HepG2 (cell line): ENCODE measurements around the gene MUTYH. TPM values are rescaled to one million over a fixed set of nuclear protein-coding genes. Genes with fewer than 3 reads are reported as not detected.

Source experiments
- ATAC-seq: fragments of 200-7000 bp; cut with Tn5 transposase; 3 replicates; pipeline ENCODE4 v1.9.1; 2020; ENCODE audit warnings: mild to moderate bottlenecking, moderate library complexity
- BruUV-seq: library from RNA; stranded (reverse); fragments of 400-500 nt; replicated peaks from 2 replicates; lab custom pipeline; 2021; lab: Mats Ljungman, UMichigan
- CTCF ChIA-PET: fragments of 300-600 bp; formaldehyde crosslinking; extraction: SDS; loops from one replicate; lab custom pipeline; 2021; ENCODE audit warnings: low total read pairs, inconsistent platforms, low intra/inter-chr PET ratio; lab: Yijun Ruan, JAX
- POLR2A ChIA-PET: fragments of 350-600 bp; sonication (Branson Sonifier 250); formaldehyde crosslinking; loops from one replicate; lab custom pipeline; 2020; ENCODE audit warnings: antibody characterized with exemption, inconsistent platforms; lab: Yijun Ruan, JAX
- DNase-seq: peaks from one replicate; pipeline ENCODE4 v3.0.0-alpha.2; 2015; ENCODE audit warnings: low spot score
- FAIRE-seq: peaks from 3 replicates; lab custom pipeline; 2011; peaks lifted over from hg19 to GRCh38; lab: Jason Lieb, UNC
- H2AFZ ChIP-seq: one replicate; pipeline ENCODE4 v1.6.1; 2011; ENCODE audit warnings: low read length, inconsistent platforms
- H3K27ac ChIP-seq: fragments of 300-600 bp; 3 replicates; pipeline ENCODE4 v1.8.0; 2011; ENCODE audit warnings: mixed run types, mild to moderate bottlenecking, mixed read lengths, low read length, inconsistent platforms; ENCODE audit not compliant: insufficient read depth; ENCODE audit errors: extremely low read length
- H3K27me3 ChIP-seq, 2 experiments: fragments of 200-600 bp in 1 of 2; 2 replicates in 1 of 2; 3 replicates in 1 of 2; pipeline versions ENCODE4 v1.6.0 to v1.8.0; 2011; ENCODE audit warnings: low read length in 2 of 2, mild to moderate bottlenecking in 2 of 2, moderate library complexity in 2 of 2, inconsistent platforms in 1 of 2; ENCODE audit not compliant: insufficient read depth in 2 of 2, control insufficient read depth in 1 of 2
- H3K36me3 ChIP-seq, 2 experiments: fragments of 200-600 bp in 1 of 2; replicated peaks in 1 of 2; 2 replicates in 1 of 2; 3 replicates in 1 of 2; pipeline versions ENCODE4 v1.5.1 to v1.8.0; 2011; ENCODE audit warnings: low read length in 2 of 2, inconsistent platforms in 1 of 2; ENCODE audit not compliant: insufficient read depth in 2 of 2, control insufficient read depth in 1 of 2
- H3K4me1 ChIP-seq: 2 replicates; pipeline ENCODE4 v1.5.1; 2012; ENCODE audit warnings: low read length, inconsistent platforms; ENCODE audit not compliant: insufficient read depth
- H3K4me2 ChIP-seq: 2 replicates; pipeline ENCODE4 v1.6.0; 2011; ENCODE audit warnings: low read depth, low read length, inconsistent platforms
- H3K4me3 ChIP-seq, 3 experiments: fragments of 200-600 bp in 1 of 3; sonication (generic), shearing (Covaris generic) in 1 of 3; replicated peaks in 1 of 3; 2 replicates each; pipeline ENCODE4 v1.5.1; 2011 to 2016; ENCODE audit warnings: low read length in 3 of 3, inconsistent platforms in 2 of 3, low read depth in 2 of 3, mild to moderate bottlenecking in 2 of 3, control low read depth in 1 of 3, mixed read lengths in 1 of 3; ENCODE audit not compliant: insufficient read depth in 1 of 3
- H3K79me2 ChIP-seq: one replicate; pipeline ENCODE4 v1.6.1; 2011; ENCODE audit warnings: low read length, inconsistent platforms; ENCODE audit not compliant: insufficient read depth
- H3K9ac ChIP-seq: 2 replicates; pipeline ENCODE4 v1.6.0; 2011; ENCODE audit warnings: mild to moderate bottlenecking, low read depth, low read length, inconsistent platforms; ENCODE audit not compliant: insufficient read depth
- H3K9me3 ChIP-seq: 2 replicates; pipeline ENCODE4 v1.5.1; 2012; ENCODE audit warnings: mild to moderate bottlenecking, low read length
- H4K20me1 ChIP-seq: 2 replicates; pipeline ENCODE4 v1.6.0; 2011; ENCODE audit warnings: inconsistent platforms, mild to moderate bottlenecking, low read length, moderate library complexity; ENCODE audit not compliant: insufficient read depth
- ATF2 ChIP-seq: sonication (generic); formaldehyde crosslinking; IDR thresholded peaks from 2 replicates; pipeline ENCODE4 v1.4.0; 2020; ENCODE audit warnings: missing genetic modification reagents
- FOSL2 ChIP-seq: sonication (generic); formaldehyde crosslinking; IDR thresholded peaks from 2 replicates; pipeline ENCODE4 v1.4.0; 2020; ENCODE audit warnings: missing genetic modification reagents
- FOXA3 ChIP-seq: IDR thresholded peaks from 2 replicates; pipeline ENCODE4 v1.6.1; 2016; ENCODE audit warnings: missing genetic modification reagents, missing compliant biosample characterization
- FOXO1 ChIP-seq: sonication (generic); formaldehyde crosslinking; IDR thresholded peaks from 2 replicates; pipeline ENCODE4 v1.4.0; 2020; ENCODE audit warnings: missing genetic modification reagents
- HDAC2 ChIP-seq: sonication (generic); formaldehyde crosslinking; IDR thresholded peaks from 2 replicates; pipeline ENCODE4 v1.4.0; 2020; ENCODE audit warnings: missing genetic modification reagents
- HMG20A ChIP-seq: IDR thresholded peaks from 2 replicates; pipeline ENCODE4 v1.6.1; 2016; ENCODE audit warnings: borderline replicate concordance
- HNF4A ChIP-seq: sonication (generic); formaldehyde crosslinking; IDR thresholded peaks from 2 replicates; pipeline ENCODE4 v1.4.0; 2020; ENCODE audit warnings: missing genetic modification reagents
- LRRFIP1 ChIP-seq: sonication (generic); formaldehyde crosslinking; conservative IDR thresholded peaks from 2 replicates; pipeline ENCODE4 v1.4.0; 2020; ENCODE audit warnings: missing genetic modification reagents
- NCOA2 ChIP-seq: sonication (generic); formaldehyde crosslinking; IDR thresholded peaks from 2 replicates; pipeline ENCODE4 v1.8.0; 2022; ENCODE audit warnings: inconsistent platforms
- NCOR1 ChIP-seq: fragments of 200-600 bp; sonication (generic); IDR thresholded peaks from 2 replicates; pipeline ENCODE4 v1.7.0; 2017; ENCODE audit warnings: antibody characterized with exemption, low read length, borderline replicate concordance
- NFIB ChIP-seq: sonication (generic); formaldehyde crosslinking; IDR thresholded peaks from 2 replicates; pipeline ENCODE4 v1.9.0; 2021; ENCODE audit warnings: missing genetic modification reagents, mild to moderate bottlenecking, borderline replicate concordance
- NR2F2 ChIP-seq: IDR thresholded peaks from 2 replicates; pipeline ENCODE4 v1.6.1; 2012; ENCODE audit warnings: low read depth, inconsistent platforms, borderline replicate concordance
- POGZ ChIP-seq: sonication (generic); formaldehyde crosslinking; IDR thresholded peaks from 2 replicates; pipeline ENCODE4 v1.4.0; 2020; ENCODE audit warnings: mild to moderate bottlenecking, missing genetic modification reagents
- SMAD3 ChIP-seq: sonication (generic); formaldehyde crosslinking; IDR thresholded peaks from 2 replicates; pipeline ENCODE4 v1.4.0; 2020; ENCODE audit warnings: missing genetic modification reagents
- TEAD3 ChIP-seq: optimal IDR thresholded peaks from 2 replicates; pipeline ENCODE3; 2016; ENCODE audit warnings: borderline replicate concordance
- ZFY ChIP-seq: sonication (generic); formaldehyde crosslinking; IDR thresholded peaks from 2 replicates; pipeline ENCODE4 v1.4.0; 2020; ENCODE audit warnings: missing genetic modification reagents
- ZMYM2 ChIP-seq: sonication (generic); formaldehyde crosslinking; IDR thresholded peaks from 2 replicates; pipeline ENCODE4 v1.8.0; 2022; ENCODE audit warnings: mild to moderate bottlenecking, missing genetic modification reagents
- ZMYM4 ChIP-seq: sonication (generic); formaldehyde crosslinking; IDR thresholded peaks from 2 replicates; pipeline ENCODE4 v1.8.1; 2023; ENCODE audit warnings: mild to moderate bottlenecking, missing genetic modification reagents
- ZNF280D ChIP-seq: sonication (generic); formaldehyde crosslinking; IDR thresholded peaks from 2 replicates; pipeline ENCODE4 v1.5.1; 2020; ENCODE audit warnings: mild to moderate bottlenecking, missing genetic modification reagents
- ZNF792 ChIP-seq: IDR thresholded peaks from 2 replicates; pipeline ENCODE4 v1.6.1; 2016
- WGBS: methylation state at CpG from one replicate; pipeline ENCODE4 v1.1.6; 2017; ENCODE audit warnings: low lambda C conversion rate; 5-methylcytosine and 5-hydroxymethylcytosine counted together
- in situ Hi-C: cut with HindIII; loops from 2 replicates; pipeline ENCODE4 v1.10.0; 2017; ENCODE audit warnings: low pct_unique_long_range_greater_than_20kb; ENCODE audit not compliant: extremely low pct_ligation_motif_present
- intact Hi-C: fragments of 100-400 bp; cut with micrococcal nuclease; formaldehyde crosslinking; loops from one replicate; pipeline ENCODE4 v1.10.0; 2022; ENCODE audit not compliant: unreplicated experiment
- polyA plus RNA-seq, 8 experiments: library from polyadenylated mRNA; depleted of rRNA in 3 of 8; stranded (reverse) in 7 of 8; unstranded in 1 of 8; fragments of >200 nt; fragmentation: Illumina TruSeq in 4 of 8; extraction: Trizol in 4 of 8; gene quantifications; 2 replicates each; pipeline versions ENCODE4 v1.2.1 to v1.2.3, GENCODE V29; 2011 to 2016; ENCODE audit warnings: low read depth in 4 of 8, missing spikeins in 1 of 8, mixed read lengths in 1 of 8; ENCODE audit not compliant: insufficient read depth in 1 of 8
- total RNA-seq, 5 experiments: library from RNA; depleted of rRNA; stranded (reverse); fragments of >200 nt; fragmentation: Illumina TruSeq; extraction: Trizol; gene quantifications; 2 replicates each; pipeline ENCODE4 v1.2.3, GENCODE V29; 2016; ENCODE audit warnings: low read depth in 1 of 5

The MUTYH gene
- total and polyA plus RNA-seq, 2 of the 13 experiments (the other 11 are each of a cell fraction or from before 2014, with no cell fraction given) = 16.3 to 17.1 TPM

- peak overlapping the region in 1 of 3 experiments; percentile 29; a peak in 1 of 6 replicates for H3K4me3 ChIP-seq
- peaks cover 55% of the 10 kb centered on the region for H3K4me1 ChIP-seq
- H3K9me3 ChIP-seq = no peaks in the 10 kb centered on the region
- no TSS peak for BruUV-seq
- no peaks in the 10 kb centered on the region; a peak in 1 of 5 replicates for H3K27me3 ChIP-seq
- ChIA-PET CTCF (no interaction called here), POLR2A (interaction anchor here (0.7 to 8.4 kb wide), 10 partner anchors 9 to 536 kb away, joined by 3 to 159 read pairs (median 4); partner anchors contain the start of genes BTBD19, HECTD3, MMACHC and PLK3)
- ATAC-seq (peak; percentile 45), DNase-seq (peak; percentile 96), FAIRE-seq (peak; percentile 95)
- no peak overlapping the region for H2AFZ ChIP-seq
- H3K9ac ChIP-seq = peak overlapping the region; percentile 65
- in situ Hi-C loops (no loop called here), intact Hi-C loops (no loop called here)
- peak overlapping the region; percentile 30 for H3K4me2 ChIP-seq
- peaks cover 15% of the 10 kb centered on the region for H3K79me2 ChIP-seq
- H4K20me1 ChIP-seq = no peaks in the 10 kb centered on the region
- H3K36me3 ChIP-seq = peaks cover 2 to 15% of the 10 kb centered on the region in 2 experiments; a peak in 4 of 5 replicates
- 8% methylated on average over 4 of the region's 4 CpGs for WGBS
- peak overlapping the region; percentile 91 for H3K27ac ChIP-seq
- TF ChIP-seq ZNF280D (CRISPR knock-in tag) (peak; percentile 58; the same call in 1 of the 2 replicates), FOXA3 (CRISPR knock-in tag) (peak; percentile 68), ATF2 (CRISPR knock-in tag) (peak; percentile 64; the same call in 1 of the 2 replicates), FOSL2 (CRISPR knock-in tag) (peak; percentile 74), ZFY (CRISPR knock-in tag) (peak; percentile 53; the same call in 1 of the 2 replicates), POGZ (CRISPR knock-in tag) (peak; percentile 57; the same call in 1 of the 2 replicates), LRRFIP1 (CRISPR knock-in tag) (no peak), SMAD3 (CRISPR knock-in tag) (0 out of 2 replicates have a peak, but pooled peaks have one; percentile 28), HDAC2 (CRISPR knock-in tag) (peak; percentile 77), ZMYM4 (CRISPR knock-in tag) (peak; percentile 48; the same call in 1 of the 2 replicates), NR2F2 (peak; percentile 31; the same call in 1 of the 2 replicates), HNF4A (CRISPR knock-in tag) (peak; percentile 91), FOXO1 (CRISPR knock-in tag) (0 out of 2 replicates have a peak, but pooled peaks have one; percentile 17), ZMYM2 (CRISPR knock-in tag) (peak; percentile 96), NCOR1 (peak; percentile 75; the same call in 1 of the 2 replicates), HMG20A (CRISPR knock-in tag) (peak; percentile 35; the same call in 1 of the 2 replicates), NFIB (CRISPR knock-in tag) (no peak), ZNF792 (CRISPR knock-in tag) (peak; percentile 63), TEAD3 (CRISPR knock-in tag) (peak; percentile 90), NCOA2 (peak; percentile 77)
Observed at GRCh38 chr1:45335855-45336324, 4.3 kb downstream of the MUTYH start.
